K562 (cell line): ENCODE results near the gene PAN2. TPM values are rescaled to one million over a fixed set of nuclear protein-coding genes. Genes with fewer than 3 reads are reported as not detected.
A peak's percentile ranks its signal among the peaks of the same experiment; 100 is the strongest.

Experiments used
- ARID3B ChIP-seq: fragments of 250-450 bp; sonication (Bioruptor Pico); IDR thresholded peaks from 2 replicates; pipeline ENCODE4 v1.4.0; 2020; ENCODE audit warnings: borderline replicate concordance
- ATF4 ChIP-seq: fragments of 450-650 bp; formaldehyde crosslinking; IDR thresholded peaks from 2 replicates; pipeline ENCODE4 v1.4.0; 2022; ENCODE audit warnings: mild to moderate bottlenecking, moderate library complexity
- BRD9 ChIP-seq: fragments of 450-650 bp; IDR thresholded peaks from 2 replicates; pipeline ENCODE4 v1.6.1; 2018; ENCODE audit warnings: low read depth; ENCODE audit not compliant: partially characterized antibody
- ETV5 ChIP-seq: sonication (generic); formaldehyde crosslinking; IDR thresholded peaks from 2 replicates; pipeline ENCODE4 v1.4.0; 2020; ENCODE audit warnings: low read depth, mild to moderate bottlenecking, missing genetic modification reagents
- FOXJ2 ChIP-seq: fragments of 200-800 bp; sonication (Bioruptor generic); IDR thresholded peaks from 2 replicates; pipeline ENCODE4 v1.6.1; 2016; ENCODE audit warnings: missing genetic modification characterization, missing compliant biosample characterization
- HIVEP1 ChIP-seq: fragments of 250-450 bp; sonication (Bioruptor Pico); IDR thresholded peaks from 2 replicates; pipeline ENCODE4 v1.4.0; 2020; ENCODE audit warnings: mild to moderate bottlenecking
- HNRNPUL1 ChIP-seq: fragments of 200-400 bp; formaldehyde crosslinking; IDR thresholded peaks from 2 replicates; pipeline ENCODE4 v1.6.1; 2017; ENCODE audit warnings: low read length
- JUN ChIP-seq, 2 experiments: sonication (generic) in 1 of 2; formaldehyde crosslinking in 1 of 2; IDR thresholded peaks; 2 replicates each; pipeline versions ENCODE4 v1.6.1 to v1.8.0; 2012 to 2022; ENCODE audit warnings: borderline replicate concordance in 2 of 2, mild to moderate bottlenecking in 2 of 2, improper control_type of control experiment in 1 of 2, low read depth in 1 of 2, low read length in 1 of 2, missing genetic modification reagents in 1 of 2
- JUND ChIP-seq, 2 experiments: IDR thresholded peaks; 2 replicates in 1 of 2; 3 replicates in 1 of 2; pipeline ENCODE4 v1.6.1; 2011; ENCODE audit warnings: borderline replicate concordance in 2 of 2, low read depth in 2 of 2, low read length in 2 of 2, improper control_type of control experiment in 1 of 2, missing biosample characterization in 1 of 2, missing genetic modification characterization in 1 of 2, missing genetic modification reagents in 1 of 2
- KAT7 ChIP-seq: sonication (generic); formaldehyde crosslinking; IDR thresholded peaks from 2 replicates; pipeline ENCODE4 v1.8.0; 2022; ENCODE audit warnings: missing genetic modification reagents, mild to moderate bottlenecking, borderline replicate concordance
- MBD2 ChIP-seq: sonication (generic); IDR thresholded peaks from 2 replicates; pipeline ENCODE4 v1.6.1; 2016; ENCODE audit warnings: low read depth, borderline replicate concordance
- MTF1 ChIP-seq: fragments of 250-450 bp; sonication (Bioruptor Pico); IDR thresholded peaks from 2 replicates; pipeline ENCODE4 v1.9.0; 2021; ENCODE audit warnings: moderate library complexity, mild to moderate bottlenecking, inconsistent platforms, borderline replicate concordance
- NR2C1 ChIP-seq, 2 experiments: fragments of 450-650 bp; IDR thresholded peaks; 2 replicates each; pipeline ENCODE4 v1.6.1; 2017; ENCODE audit warnings: mild to moderate bottlenecking in 2 of 2, antibody characterized with exemption in 1 of 2, inconsistent platforms in 1 of 2, missing compliant biosample characterization in 1 of 2, missing genetic modification characterization in 1 of 2
- POLR2AphosphoS2 ChIP-seq: IDR thresholded peaks from 2 replicates; pipeline ENCODE4 v1.6.1; 2012; ENCODE audit warnings: low read length, improper control_type of control experiment
- TAF9B ChIP-seq: fragments of 450-650 bp; IDR thresholded peaks from 2 replicates; pipeline ENCODE4 v1.6.1; 2018; ENCODE audit warnings: mild to moderate bottlenecking; ENCODE audit not compliant: partially characterized antibody
- TEAD1 ChIP-seq, 2 experiments: fragments of 450-650 bp in 1 of 2; sonication (generic) in 1 of 2; formaldehyde crosslinking; IDR thresholded peaks; 2 replicates each; pipeline versions ENCODE4 v1.4.0 to v1.8.0; 2020 to 2022; ENCODE audit warnings: mild to moderate bottlenecking in 2 of 2, missing genetic modification reagents in 1 of 2
- ZFP30 ChIP-seq: fragments of 250-450 bp; sonication (Bioruptor Pico); IDR thresholded peaks from 2 replicates; pipeline ENCODE4 v1.8.0; 2022; ENCODE audit warnings: moderate library complexity, mild to moderate bottlenecking, inconsistent platforms, borderline replicate concordance
- ZNF212 ChIP-seq: fragments of 450-650 bp; formaldehyde crosslinking; IDR thresholded peaks from 2 replicates; pipeline ENCODE4 v1.4.0; 2020; ENCODE audit warnings: mild to moderate bottlenecking
- polyA plus RNA-seq, 8 experiments: library from polyadenylated mRNA; depleted of rRNA in 4 of 8; stranded (reverse) in 5 of 8; unstranded in 3 of 8; fragments of >200 nt; fragmentation: Nextera tagmentation in 2 of 8; fragmentation: Illumina TruSeq in 1 of 8; extraction: Ambion mirVana in 2 of 8; extraction: Trizol in 1 of 8; gene quantifications; 2 replicates each; pipeline versions ENCODE4 v1.2.1 to v1.2.3, GENCODE V29; 2011 to 2014; ENCODE audit warnings: inconsistent platforms in 1 of 8, missing spikeins in 1 of 8
- total RNA-seq, 7 experiments: library from RNA; depleted of rRNA in 6 of 7; stranded (reverse); fragments of >200 nt in 6 of 7; fragmentation: Illumina TruSeq in 2 of 7; extraction: Trizol in 2 of 7; gene quantifications; 2 replicates each; pipeline versions ENCODE4 v1.2.1 to v1.2.3, GENCODE V29; 2011 to 2021; ENCODE audit warnings: low replicate concordance in 1 of 7
- TF ChIP-seq, protein P1 (sequence below), 2 experiments: fragments of 450-650 bp in 1 of 2; sonication (generic) in 1 of 2; formaldehyde crosslinking in 1 of 2; IDR thresholded peaks in 1 of 2; conservative IDR thresholded peaks in 1 of 2; 2 replicates each; pipeline versions ENCODE4 v1.6.1 to v1.8.1; 2016 to 2023; ENCODE audit warnings: mild to moderate bottlenecking in 2 of 2, moderate library complexity in 2 of 2, inconsistent platforms in 1 of 2, missing genetic modification reagents in 1 of 2

PAN2 gene
- total and polyA plus RNA-seq, 9 of the 15 experiments (the other 6 are each of a cell fraction or from before 2014, with no cell fraction given), result 15.0 to 66.1 (median 25.9) TPM

GRCh38 chr12:56266693-56267442, 66.9 kb downstream of the PAN2 start, which contains the start of gene COQ10A (continued):
- peak; percentile 34 for TF ChIP-seq JUND (IDR thresholded peaks at IDR 0.05; ENCODE audit: borderline replicate concordance, low read depth, low read length)
- peak; percentile 49; the same call in 1 of the 3 replicates for TF ChIP-seq JUND (tag; IDR thresholded peaks at IDR 0.05; ENCODE audit: borderline replicate concordance, low read depth, low read length)
- TF ChIP-seq ARID3B, result no peak
- TF ChIP-seq TAF9B, result no peak
- TF ChIP-seq ATF4 (CRISPR knock-in tag), result peak; percentile 44; the same call in 1 of the 2 replicates
- TF ChIP-seq ZFP30, result no peak
- TF ChIP-seq HNRNPUL1, result no peak
- TF ChIP-seq HIVEP1, result no peak
- TF ChIP-seq KAT7 (CRISPR knock-in tag), result peak; percentile 91; the same call in 1 of the 2 replicates
- TF ChIP-seq NR2C1 (IDR thresholded peaks at IDR 0.05), result peak; percentile 12; the same call in 1 of the 2 replicates
- TF ChIP-seq NR2C1 (tag; IDR thresholded peaks at IDR 0.05), result peak; percentile 59
- peak; percentile 77 for TF ChIP-seq ETV5
- TF ChIP-seq TEAD1 (CRISPR knock-in tag; IDR thresholded peaks at IDR 0.05), result peak; percentile 41 to 61; a peak in 3 of 4 replicates
- no peak for TF ChIP-seq FOXJ2 (tag)
- TF ChIP-seq ZNF212 (CRISPR knock-in tag), result no peak
- no peak for TF ChIP-seq MTF1
- no peak; the same call in 1 of the 2 replicates for TF ChIP-seq JUN (IDR thresholded peaks at IDR 0.05; ENCODE audit: borderline replicate concordance, low read depth, low read length)
- no peak; the same call in 1 of the 2 replicates for TF ChIP-seq JUN (CRISPR knock-in tag; IDR thresholded peaks at IDR 0.05; ENCODE audit: borderline replicate concordance)
- no peak for TF ChIP-seq BRD9
- no peak for TF ChIP-seq POLR2AphosphoS2
- TF ChIP-seq MBD2, result peak; percentile 41; the same call in 1 of the 2 replicates
- TF ChIP-seq, protein P1, sequence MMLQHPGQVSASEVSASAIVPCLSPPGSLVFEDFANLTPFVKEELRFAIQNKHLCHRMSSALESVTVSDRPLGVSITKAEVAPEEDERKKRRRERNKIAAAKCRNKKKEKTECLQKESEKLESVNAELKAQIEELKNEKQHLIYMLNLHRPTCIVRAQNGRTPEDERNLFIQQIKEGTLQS (IDR thresholded peaks at IDR 0.05), result no peak
- TF ChIP-seq, protein P1 (CRISPR knock-in tag; conservative IDR thresholded peaks at IDR 0.05), result no peak
